Left lung (tissue), 10 donors: Measurements from ENCODE around the gene OSBPL1A. TPM values are rescaled to one million over a fixed set of nuclear protein-coding genes. Genes with fewer than 3 reads are reported as not detected.
"Not testable (repeated sequence)": the region's sequence is repeated elsewhere in the genome, so short reads cannot be mapped to it uniquely, and the experiment has no call there.

Experiments
- ATAC-seq: fragments of 200-7000 bp; cut with Tn5 transposase; one replicate; pipeline ENCODE4 v1.9.1; 2020; ENCODE audit warnings: moderate library complexity
- DNase-seq, 4 donors: peaks; one replicate each; pipeline ENCODE4 v3.0.0-alpha.2; 2013 to 2020
- H3K27ac ChIP-seq, 2 donors: fragments of 200-600 bp; sonication (generic) in 1 of 2; one replicate each; pipeline versions ENCODE4 v1.5.0 to v1.8.0; 2020 to 2021
- H3K27me3 ChIP-seq, 2 donors: fragments of 200-600 bp; sonication (generic) in 1 of 2; one replicate each; pipeline versions ENCODE4 v1.5.0 to v1.8.0; 2020 to 2021
- H3K36me3 ChIP-seq, 2 donors: fragments of 200-600 bp; sonication (generic) in 1 of 2; one replicate each; pipeline versions ENCODE4 v1.5.0 to v1.8.0; 2020 to 2021
- H3K4me1 ChIP-seq, 2 donors: fragments of 200-600 bp; one replicate each; pipeline ENCODE4 v1.8.0; 2021
- H3K4me3 ChIP-seq, 2 donors: fragments of 200-600 bp; sonication (generic) in 1 of 2; one replicate each; pipeline versions ENCODE4 v1.5.0 to v1.8.0; 2020 to 2021; ENCODE audit warnings: mild to moderate bottlenecking in 1 of 2
- H3K9me3 ChIP-seq, 2 donors: fragments of 200-600 bp; sonication (generic) in 1 of 2; one replicate each; pipeline versions ENCODE4 v1.5.0 to v1.8.0; 2020 to 2021
- CTCF ChIP-seq, 2 donors: fragments of 200-600 bp; sonication (generic) in 1 of 2; IDR thresholded peaks; one replicate each; pipeline versions ENCODE4 v1.5.0 to v1.8.0; 2021; ENCODE audit warnings: antibody characterized with exemption in 2 of 2
- intact Hi-C, 2 donors: fragments of 100-400 bp; cut with DNase I; formaldehyde crosslinking; loops; one replicate each; pipeline versions ENCODE4 v1.11.2 to v1.14.2; 2022
- polyA plus RNA-seq, 6 donors: library from polyadenylated mRNA; unstranded; fragments of 120-200 nt; gene quantifications; one replicate each; pipeline ENCODE4 v1.2.1, GENCODE V29; 2013; ENCODE audit not compliant: insufficient read length in 6 of 6
- total RNA-seq, 2 donors: library from RNA; stranded (reverse); fragmentation: NEBNext Ultra II Directional; extraction: Animal tissue kit (Norgen Biotek cat#: 25700); gene quantifications; one replicate each; pipeline ENCODE4 v1.2.1, GENCODE V29; 2021
- donor health status: DM: no; HTN: yes; CAD: no.
- donor health status: DM: no; HTN: no; CAD: no.

The OSBPL1A gene
- total and polyA plus RNA-seq, 8 donors: 29.6 to 65.7 (median 55.1) TPM

- ATAC-seq (no peak), DNase-seq (no peak)
- Histone ChIP-seq H3K27me3 (no peaks in the 10 kb centered on the region), H3K4me1 (no peaks in the 10 kb centered on the region), H3K4me3 (no peak overlapping the region), H3K9me3 (no peaks in the 10 kb centered on the region), H3K27ac (no peak overlapping the region), H3K36me3 (peaks cover 0 to 30% of the 10 kb centered on the region in 2 donors)
- intact Hi-C loops: no loop called here
- TF ChIP-seq CTCF (IDR thresholded peaks at IDR 0.05): no peak
These were observed 19.0 kb downstream of the OSBPL1A start for GRCh38 chr18:24378598-24378997.

- H3K4me3 ChIP-seq, ATAC-seq, intact Hi-C loops, H3K9me3 ChIP-seq, H3K27ac ChIP-seq, H3K4me1 ChIP-seq, DNase-seq, H3K27me3 ChIP-seq: not testable (repeated sequence)
- peaks cover 0 to 30% of the 10 kb centered on the region in 2 donors for H3K36me3 ChIP-seq
These were observed 21.1 kb downstream of the OSBPL1A start for GRCh38 chr18:24376531-24376930.

GRCh38 chr18:24373328-24373727 lies 24.3 kb downstream of the OSBPL1A start:
- intact Hi-C loops: no loop called here
- H3K27ac ChIP-seq: no peak overlapping the region
- no peak overlapping the region for H3K4me3 ChIP-seq
- TF ChIP-seq CTCF (IDR thresholded peaks at IDR 0.05): no peak
- no peaks in the 10 kb centered on the region for H3K27me3 ChIP-seq
- peaks cover 0 to 30% of the 10 kb centered on the region in 2 donors for H3K36me3 ChIP-seq
- H3K9me3 ChIP-seq: no peaks in the 10 kb centered on the region
- DNase-seq: no peak
- no peaks in the 10 kb centered on the region for H3K4me1 ChIP-seq
- no peak for ATAC-seq

- no peak for TF ChIP-seq CTCF (IDR thresholded peaks at IDR 0.05)
- H3K27ac ChIP-seq: no peak overlapping the region
- no peak for ATAC-seq
These were observed 25.2 kb downstream of the OSBPL1A start for GRCh38 chr18:24372279-24372872.

GRCh38 chr18:24370120-24370519 lies 27.5 kb downstream of the OSBPL1A start:
- Histone ChIP-seq H3K27me3 (no peaks in the 10 kb centered on the region), H3K9me3 (no peaks in the 10 kb centered on the region), H3K27ac (no peak overlapping the region), H3K4me1 (no peaks in the 10 kb centered on the region), H3K36me3 (peaks cover 0 to 8% of the 10 kb centered on the region in 2 donors), H3K4me3 (no peak overlapping the region)
- no peak for TF ChIP-seq CTCF (IDR thresholded peaks at IDR 0.05)
- ATAC-seq (no peak), DNase-seq (no peak)
- intact Hi-C loops: no loop called here

More at GRCh38 chr18:24372279-24372872, 25.2 kb downstream of the OSBPL1A start:
- Histone ChIP-seq H3K4me3 (no peak overlapping the region), H3K27me3 (no peaks in the 10 kb centered on the region), H3K36me3 (peaks cover 0 to 29% of the 10 kb centered on the region in 2 donors), H3K4me1 (no peaks in the 10 kb centered on the region), H3K9me3 (no peaks in the 10 kb centered on the region)
- intact Hi-C loops: no loop called here
- DNase-seq: no peak

GRCh38 chr18:24369426-24369825 lies 28.2 kb downstream of the OSBPL1A start:
- no peak overlapping the region for H3K4me3 ChIP-seq
- H3K36me3 ChIP-seq: peaks cover 0 to 3% of the 10 kb centered on the region in 2 donors
- TF ChIP-seq CTCF (IDR thresholded peaks at IDR 0.05): no peak
- ATAC-seq: no peak
- no peaks in the 10 kb centered on the region for H3K9me3 ChIP-seq
- intact Hi-C loops: no loop called here
- H3K27me3 ChIP-seq: no peaks in the 10 kb centered on the region
- no peak overlapping the region for H3K27ac ChIP-seq
- no peak for DNase-seq
- H3K4me1 ChIP-seq: no peaks in the 10 kb centered on the region
